K562 (cell line): Measurements from ENCODE around the gene CLCNKA. TPM values are rescaled to one million over a fixed set of nuclear protein-coding genes. Genes with fewer than 3 reads are reported as not detected.

Experiments
- FUS ChIP-seq: fragments of 200-400 bp; formaldehyde crosslinking; optimal IDR thresholded peaks from 2 replicates; pipeline ENCODE3; 2017; ENCODE audit warnings: low read depth, low read length
- GABPB1 ChIP-seq: sonication (generic); formaldehyde crosslinking; IDR thresholded peaks from 2 replicates; pipeline ENCODE4 v1.8.0; 2022; ENCODE audit warnings: mild to moderate bottlenecking, missing genetic modification reagents
- LARP7 ChIP-seq: fragments of 450-650 bp; IDR thresholded peaks from 2 replicates; pipeline ENCODE4 v1.6.1; 2016
- MCM7 ChIP-seq, 2 experiments: fragments of 450-650 bp; IDR thresholded peaks; 2 replicates each; pipeline ENCODE4 v1.6.1; 2016 to 2018
- PTBP1 ChIP-seq: fragments of 200-400 bp; formaldehyde crosslinking; IDR thresholded peaks from 2 replicates; pipeline ENCODE4 v1.6.1; 2017; ENCODE audit warnings: low read depth, low read length
- RBM25 ChIP-seq: fragments of 200-400 bp; formaldehyde crosslinking; IDR thresholded peaks from 2 replicates; pipeline ENCODE4 v1.6.1; 2018; ENCODE audit warnings: low read length, low read depth, moderate library complexity; ENCODE audit not compliant: severe bottlenecking
- ZNF696 ChIP-seq: fragments of 250-450 bp; sonication (Bioruptor Pico); conservative IDR thresholded peaks from 2 replicates; pipeline ENCODE4 v1.4.0; 2020; ENCODE audit warnings: mild to moderate bottlenecking, moderate library complexity
- polyA plus RNA-seq, 8 experiments: library from polyadenylated mRNA; depleted of rRNA in 4 of 8; stranded (reverse) in 5 of 8; unstranded in 3 of 8; fragments of >200 nt; fragmentation: Nextera tagmentation in 2 of 8; fragmentation: Illumina TruSeq in 1 of 8; extraction: Ambion mirVana in 2 of 8; extraction: Trizol in 1 of 8; gene quantifications; 2 replicates each; pipeline versions ENCODE4 v1.2.1 to v1.2.3, GENCODE V29; 2011 to 2014; ENCODE audit warnings: inconsistent platforms in 1 of 8, missing spikeins in 1 of 8
- total RNA-seq, 7 experiments: library from RNA; depleted of rRNA in 6 of 7; stranded (reverse); fragments of >200 nt in 6 of 7; fragmentation: Illumina TruSeq in 2 of 7; extraction: Trizol in 2 of 7; gene quantifications; 2 replicates each; pipeline versions ENCODE4 v1.2.1 to v1.2.3, GENCODE V29; 2011 to 2021; ENCODE audit warnings: low replicate concordance in 1 of 7
- TF ChIP-seq, protein P1 (sequence below): fragments of 450-650 bp; IDR thresholded peaks from 2 replicates; pipeline ENCODE4 v1.6.1; 2017; ENCODE audit warnings: antibody characterized with exemption, mild to moderate bottlenecking
- TF ChIP-seq, protein P2 (sequence below), 2 experiments: IDR thresholded peaks; 2 replicates each; pipeline ENCODE4 v1.6.1; 2011; ENCODE audit warnings: borderline replicate concordance in 1 of 2, control low read depth in 1 of 2, low read depth in 1 of 2, low read length in 1 of 2, mild to moderate bottlenecking in 1 of 2, mixed read lengths in 1 of 2, moderate library complexity in 1 of 2; ENCODE audit not compliant: insufficient read depth in 1 of 2, insufficient read length in 1 of 2, poor library complexity in 1 of 2, severe bottlenecking in 1 of 2; ENCODE audit errors: extremely low read depth in 1 of 2
- TF ChIP-seq, protein P3 (sequence below): sonication (generic); formaldehyde crosslinking; IDR thresholded peaks from 2 replicates; pipeline ENCODE4 v1.8.1; 2022; ENCODE audit warnings: missing genetic modification reagents
- TF ChIP-seq, protein P4 (sequence below), 2 experiments: fragments of 200-800 bp in 1 of 2; sonication (Bioruptor generic) in 1 of 2; sonication (generic) in 1 of 2; formaldehyde crosslinking in 1 of 2; IDR thresholded peaks in 1 of 2; conservative IDR thresholded peaks in 1 of 2; 2 replicates each; pipeline versions ENCODE4 v1.5.0 to v1.6.1; 2016 to 2020; ENCODE audit warnings: missing compliant biosample characterization in 1 of 2, missing genetic modification characterization in 1 of 2, missing genetic modification reagents in 1 of 2

Gene CLCNKA
- total and polyA plus RNA-seq, 9 of the 15 experiments (the other 6 are each of a cell fraction or from before 2014, with no cell fraction given) = 0.03 to 0.37 (median 0.10) TPM; not detected in 3

DNA sequence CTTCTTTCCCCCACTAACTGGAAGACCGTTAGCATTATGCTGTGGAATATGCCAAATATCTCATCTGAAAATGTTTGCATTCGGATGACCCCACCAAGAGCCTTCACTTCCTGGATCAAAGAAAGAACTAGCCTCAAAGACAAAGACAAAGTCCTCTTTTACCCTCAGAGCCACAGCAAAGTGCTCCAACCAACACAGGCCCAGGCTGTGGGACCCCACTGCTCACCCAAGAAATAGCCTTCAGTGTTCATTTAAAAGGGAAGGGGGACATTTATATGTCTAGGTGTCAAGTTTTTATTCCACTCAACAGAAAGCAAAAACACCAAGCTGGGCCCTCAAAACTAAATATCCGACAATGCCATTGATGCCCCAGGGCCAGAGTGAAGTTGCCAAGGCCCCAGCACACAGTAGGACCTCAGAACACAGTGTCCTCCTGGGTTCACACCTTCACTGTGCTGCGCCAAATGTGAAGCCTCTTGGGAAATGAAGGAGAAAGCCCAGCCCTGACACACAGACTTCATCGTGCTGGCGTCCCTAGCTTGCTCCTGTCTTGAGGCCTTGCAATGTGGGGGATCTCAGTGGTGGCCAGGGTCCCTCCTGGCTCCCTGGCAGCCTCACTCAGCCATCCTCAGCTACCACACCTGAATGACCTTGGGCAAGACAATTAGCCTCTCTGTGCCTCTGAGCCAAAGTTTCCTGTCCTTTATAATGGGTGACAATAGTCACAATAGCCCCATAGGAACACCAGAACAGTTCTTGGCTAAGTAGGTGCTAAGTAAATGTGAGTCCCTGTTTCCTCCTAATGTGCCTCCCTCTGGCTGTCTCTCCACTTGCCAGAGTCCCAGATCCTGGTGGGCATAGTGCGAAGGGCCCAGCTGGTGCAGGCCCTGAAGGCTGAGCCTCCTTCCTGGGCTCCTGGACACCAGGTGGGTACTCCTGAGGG is 33.0 kb downstream of the CLCNKA start (continued):
- TF ChIP-seq FUS (no peak), GABPB1 (0 out of 2 replicates have a peak, but pooled peaks have one; percentile 1), RBM25 (peak; percentile 55), LARP7 (no peak), MCM7 (IDR thresholded peaks at IDR 0.05) (no peak), PTBP1 (0 out of 2 replicates have a peak, but pooled peaks have one; percentile 11), ZNF696 (no peak)
- TF ChIP-seq, protein P1, sequence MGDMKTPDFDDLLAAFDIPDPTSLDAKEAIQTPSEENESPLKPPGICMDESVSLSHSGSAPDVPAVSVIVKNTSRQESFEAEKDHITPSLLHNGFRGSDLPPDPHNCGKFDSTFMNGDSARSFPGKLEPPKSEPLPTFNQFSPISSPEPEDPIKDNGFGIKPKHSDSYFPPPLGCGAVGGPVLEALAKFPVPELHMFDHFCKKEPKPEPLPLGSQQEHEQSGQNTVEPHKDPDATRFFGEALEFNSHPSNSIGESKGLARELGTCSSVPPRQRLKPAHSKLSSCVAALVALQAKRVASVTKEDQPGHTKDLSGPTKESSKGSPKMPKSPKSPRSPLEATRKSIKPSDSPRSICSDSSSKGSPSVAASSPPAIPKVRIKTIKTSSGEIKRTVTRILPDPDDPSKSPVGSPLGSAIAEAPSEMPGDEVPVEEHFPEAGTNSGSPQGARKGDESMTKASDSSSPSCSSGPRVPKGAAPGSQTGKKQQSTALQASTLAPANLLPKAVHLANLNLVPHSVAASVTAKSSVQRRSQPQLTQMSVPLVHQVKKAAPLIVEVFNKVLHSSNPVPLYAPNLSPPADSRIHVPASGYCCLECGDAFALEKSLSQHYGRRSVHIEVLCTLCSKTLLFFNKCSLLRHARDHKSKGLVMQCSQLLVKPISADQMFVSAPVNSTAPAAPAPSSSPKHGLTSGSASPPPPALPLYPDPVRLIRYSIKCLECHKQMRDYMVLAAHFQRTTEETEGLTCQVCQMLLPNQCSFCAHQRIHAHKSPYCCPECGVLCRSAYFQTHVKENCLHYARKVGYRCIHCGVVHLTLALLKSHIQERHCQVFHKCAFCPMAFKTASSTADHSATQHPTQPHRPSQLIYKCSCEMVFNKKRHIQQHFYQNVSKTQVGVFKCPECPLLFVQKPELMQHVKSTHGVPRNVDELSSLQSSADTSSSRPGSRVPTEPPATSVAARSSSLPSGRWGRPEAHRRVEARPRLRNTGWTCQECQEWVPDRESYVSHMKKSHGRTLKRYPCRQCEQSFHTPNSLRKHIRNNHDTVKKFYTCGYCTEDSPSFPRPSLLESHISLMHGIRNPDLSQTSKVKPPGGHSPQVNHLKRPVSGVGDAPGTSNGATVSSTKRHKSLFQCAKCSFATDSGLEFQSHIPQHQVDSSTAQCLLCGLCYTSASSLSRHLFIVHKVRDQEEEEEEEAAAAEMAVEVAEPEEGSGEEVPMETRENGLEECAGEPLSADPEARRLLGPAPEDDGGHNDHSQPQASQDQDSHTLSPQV = no peak
- TF ChIP-seq, protein P2, sequence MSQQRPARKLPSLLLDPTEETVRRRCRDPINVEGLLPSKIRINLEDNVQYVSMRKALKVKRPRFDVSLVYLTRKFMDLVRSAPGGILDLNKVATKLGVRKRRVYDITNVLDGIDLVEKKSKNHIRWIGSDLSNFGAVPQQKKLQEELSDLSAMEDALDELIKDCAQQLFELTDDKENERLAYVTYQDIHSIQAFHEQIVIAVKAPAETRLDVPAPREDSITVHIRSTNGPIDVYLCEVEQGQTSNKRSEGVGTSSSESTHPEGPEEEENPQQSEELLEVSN (IDR thresholded peaks at IDR 0.05; ENCODE audit: borderline replicate concordance in 1 of 2, extremely low read depth in 1 of 2, insufficient read depth in 1 of 2, insufficient read length in 1 of 2, low read depth in 1 of 2, low read length in 1 of 2, poor library complexity in 1 of 2, severe bottlenecking in 1 of 2) = peak in 1 of 2 experiments; percentile 11
- TF ChIP-seq, protein P3, sequence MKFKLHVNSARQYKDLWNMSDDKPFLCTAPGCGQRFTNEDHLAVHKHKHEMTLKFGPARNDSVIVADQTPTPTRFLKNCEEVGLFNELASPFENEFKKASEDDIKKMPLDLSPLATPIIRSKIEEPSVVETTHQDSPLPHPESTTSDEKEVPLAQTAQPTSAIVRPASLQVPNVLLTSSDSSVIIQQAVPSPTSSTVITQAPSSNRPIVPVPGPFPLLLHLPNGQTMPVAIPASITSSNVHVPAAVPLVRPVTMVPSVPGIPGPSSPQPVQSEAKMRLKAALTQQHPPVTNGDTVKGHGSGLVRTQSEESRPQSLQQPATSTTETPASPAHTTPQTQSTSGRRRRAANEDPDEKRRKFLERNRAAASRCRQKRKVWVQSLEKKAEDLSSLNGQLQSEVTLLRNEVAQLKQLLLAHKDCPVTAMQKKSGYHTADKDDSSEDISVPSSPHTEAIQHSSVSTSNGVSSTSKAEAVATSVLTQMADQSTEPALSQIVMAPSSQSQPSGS (CRISPR knock-in tag) = no peak
- TF ChIP-seq, protein P4, sequence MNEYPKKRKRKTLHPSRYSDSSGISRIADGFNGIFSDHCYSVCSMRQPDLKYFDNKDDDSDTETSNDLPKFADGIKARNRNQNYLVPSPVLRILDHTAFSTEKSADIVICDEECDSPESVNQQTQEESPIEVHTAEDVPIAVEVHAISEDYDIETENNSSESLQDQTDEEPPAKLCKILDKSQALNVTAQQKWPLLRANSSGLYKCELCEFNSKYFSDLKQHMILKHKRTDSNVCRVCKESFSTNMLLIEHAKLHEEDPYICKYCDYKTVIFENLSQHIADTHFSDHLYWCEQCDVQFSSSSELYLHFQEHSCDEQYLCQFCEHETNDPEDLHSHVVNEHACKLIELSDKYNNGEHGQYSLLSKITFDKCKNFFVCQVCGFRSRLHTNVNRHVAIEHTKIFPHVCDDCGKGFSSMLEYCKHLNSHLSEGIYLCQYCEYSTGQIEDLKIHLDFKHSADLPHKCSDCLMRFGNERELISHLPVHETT (CRISPR knock-in tag; conservative IDR thresholded peaks at IDR 0.05 in 1 of 2, IDR thresholded peaks at IDR 0.05 in 1 of 2) = no peak
